Measurements from ENCODE around the gene SCLT1.

SCLT1 gene

GRCh38 chr4:128841402-128841801 is 251.9 kb downstream of the SCLT1 start:
- no peak for DNase-seq (ENCODE audit: low read depth in 2 of 2)

DNA sequence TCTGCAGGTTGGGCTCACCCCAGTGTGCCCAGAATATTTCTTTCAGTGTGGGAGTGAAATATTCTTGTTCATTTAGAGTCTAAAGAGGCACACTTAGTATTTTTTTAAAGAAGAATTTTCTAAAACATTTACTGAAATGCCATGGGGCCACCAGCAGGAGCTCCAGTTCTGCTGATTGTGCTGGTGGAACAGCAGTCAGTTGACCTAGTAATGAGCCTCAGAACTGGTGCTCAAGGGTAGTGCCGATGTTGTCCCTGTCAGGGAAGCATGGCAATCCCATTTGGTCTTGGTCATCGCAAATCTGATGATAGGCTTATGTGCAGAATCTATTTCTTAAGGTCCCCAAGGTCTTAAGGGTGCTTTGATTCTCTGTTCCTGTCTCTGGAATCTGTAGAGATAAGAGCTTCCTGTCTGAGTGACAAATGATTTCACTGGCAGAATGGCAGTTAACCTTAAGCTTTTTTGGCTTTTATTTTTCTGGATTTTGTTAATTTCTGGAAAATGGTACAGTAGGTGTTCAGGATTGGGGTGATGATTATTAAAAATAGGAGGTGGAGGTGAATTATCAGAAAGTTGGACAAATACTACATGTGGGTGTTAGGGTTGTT is 252.5 kb downstream of the SCLT1 start:
- DNase-seq (ENCODE audit: low read depth in 2 of 2) = no peak

DNA sequence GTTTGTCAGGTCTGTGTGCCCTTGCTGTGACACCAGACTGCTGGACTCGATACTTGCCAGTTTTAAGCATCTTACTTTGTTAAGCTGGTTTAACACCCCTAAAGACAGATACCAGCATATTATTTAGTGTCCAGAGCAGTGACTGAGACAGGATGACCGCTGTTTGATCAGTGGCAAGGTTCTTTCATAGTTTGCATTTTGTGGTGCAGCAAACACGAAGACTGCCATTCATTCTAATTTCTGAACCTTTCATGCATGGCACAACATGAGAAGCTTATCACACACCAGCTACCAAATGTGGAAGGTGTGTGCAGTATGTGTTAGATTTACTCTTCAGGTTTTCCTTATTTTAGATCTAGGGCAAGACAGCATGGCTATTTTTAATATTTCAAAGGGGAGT is 255.7 kb downstream of the SCLT1 start:
- DNase-seq (ENCODE audit: low read depth in 2 of 2) = no peak

DNA sequence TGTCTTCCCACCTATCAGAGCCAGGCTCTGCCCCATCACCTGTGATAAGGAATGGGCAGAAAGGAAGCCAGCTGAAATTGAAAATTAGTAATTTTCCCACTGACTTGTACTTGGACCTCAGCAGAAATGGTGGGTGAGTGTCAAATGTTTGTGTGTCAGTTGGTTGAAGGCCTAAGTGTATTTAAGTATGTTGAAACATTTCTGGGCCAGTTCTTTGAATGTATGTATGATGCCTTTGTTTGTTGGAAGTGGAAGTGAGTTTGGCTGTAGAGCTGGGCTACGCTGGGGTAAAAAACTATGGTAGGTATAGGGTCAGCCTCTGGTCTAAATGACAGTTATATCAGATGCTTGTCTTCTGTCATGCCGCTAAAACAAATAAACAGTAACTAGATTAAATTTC is 256.1 kb downstream of the SCLT1 start:
- no peak for DNase-seq (ENCODE audit: low read depth in 2 of 2)

DNA sequence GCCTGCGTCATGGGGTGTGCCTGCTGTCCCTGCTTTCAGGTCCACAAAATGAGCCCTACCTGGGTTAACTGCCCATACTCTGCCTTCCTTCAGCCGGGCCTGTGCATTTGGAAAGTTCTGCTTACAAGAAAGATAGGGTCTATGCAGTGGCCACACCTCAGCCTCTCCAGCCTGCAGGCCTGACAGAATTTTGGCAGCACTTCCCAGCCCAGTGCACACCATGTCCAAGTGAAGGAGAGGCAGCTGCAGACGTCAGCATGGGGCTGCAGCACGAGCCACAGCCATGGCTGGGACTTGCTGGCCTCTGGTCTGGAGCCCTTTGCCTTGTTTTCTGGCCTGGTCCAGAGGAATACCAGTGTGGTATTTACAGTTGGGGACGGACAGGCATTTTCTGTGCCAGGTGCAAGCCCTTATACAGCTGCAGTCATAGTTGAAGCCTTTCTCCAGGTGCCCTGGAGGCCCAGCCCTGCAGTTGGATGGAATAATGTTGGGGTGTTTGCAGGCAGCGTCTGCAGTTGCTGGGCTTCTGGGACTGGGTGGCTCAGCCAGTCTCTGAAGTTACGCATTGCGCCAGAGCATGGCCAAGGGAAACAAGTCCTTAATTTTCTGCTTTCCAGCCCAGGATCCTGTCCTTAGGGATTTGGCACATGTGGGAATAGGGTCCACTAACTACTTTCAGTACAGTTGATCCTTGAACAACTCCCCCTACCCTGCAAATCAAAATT is 257.7 kb downstream of the SCLT1 start:
- no peak for DNase-seq (ENCODE audit: low read depth in 2 of 2)

Data from activated CD4-positive, alpha-beta T cell treated with anti-CD3 and anti-CD28 coated beads for 24 hours (primary cell).